ENCODE measurements around the gene NAT10.

- TF ChIP-seq CTCF (IDR thresholded peaks at IDR 0.05 in 4 of 5, conservative IDR thresholded peaks at IDR 0.05 in 1 of 5): no peak
- no peak for TF ChIP-seq POLR2A (IDR thresholded peaks at IDR 0.05)
Measured at GRCh38 chr11:34084637-34085036, 20.8 kb upstream of the NAT10 start.

All from gastrocnemius medialis (tissue), 4 donors.